Measurements from ENCODE around the gene DNAI2. TPM values are rescaled to one million over a fixed set of nuclear protein-coding genes. Genes with fewer than 3 reads are reported as not detected.
A peak's percentile ranks its signal among the peaks of the same experiment; 100 is the strongest.

Gene DNAI2, protein sequence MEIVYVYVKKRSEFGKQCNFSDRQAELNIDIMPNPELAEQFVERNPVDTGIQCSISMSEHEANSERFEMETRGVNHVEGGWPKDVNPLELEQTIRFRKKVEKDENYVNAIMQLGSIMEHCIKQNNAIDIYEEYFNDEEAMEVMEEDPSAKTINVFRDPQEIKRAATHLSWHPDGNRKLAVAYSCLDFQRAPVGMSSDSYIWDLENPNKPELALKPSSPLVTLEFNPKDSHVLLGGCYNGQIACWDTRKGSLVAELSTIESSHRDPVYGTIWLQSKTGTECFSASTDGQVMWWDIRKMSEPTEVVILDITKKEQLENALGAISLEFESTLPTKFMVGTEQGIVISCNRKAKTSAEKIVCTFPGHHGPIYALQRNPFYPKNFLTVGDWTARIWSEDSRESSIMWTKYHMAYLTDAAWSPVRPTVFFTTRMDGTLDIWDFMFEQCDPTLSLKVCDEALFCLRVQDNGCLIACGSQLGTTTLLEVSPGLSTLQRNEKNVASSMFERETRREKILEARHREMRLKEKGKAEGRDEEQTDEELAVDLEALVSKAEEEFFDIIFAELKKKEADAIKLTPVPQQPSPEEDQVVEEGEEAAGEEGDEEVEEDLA
- total RNA-seq (not detected), polyA plus RNA-seq (not detected)
- long read RNA-seq, donor 1: 0 reads
- long read RNA-seq, donor 2: 0 reads
- long read RNA-seq, donor 3: 0 reads
- long read RNA-seq, donor 4: 0 reads
- long read RNA-seq, donor 5: 0 reads
- long read RNA-seq, donor 6: 0 reads
- long read RNA-seq, donor 7: 0 reads
- long read RNA-seq, donor 8: 0 reads
- long read RNA-seq, donor 9: 0 reads
- long read RNA-seq, donor 10: 0 reads

DNA sequence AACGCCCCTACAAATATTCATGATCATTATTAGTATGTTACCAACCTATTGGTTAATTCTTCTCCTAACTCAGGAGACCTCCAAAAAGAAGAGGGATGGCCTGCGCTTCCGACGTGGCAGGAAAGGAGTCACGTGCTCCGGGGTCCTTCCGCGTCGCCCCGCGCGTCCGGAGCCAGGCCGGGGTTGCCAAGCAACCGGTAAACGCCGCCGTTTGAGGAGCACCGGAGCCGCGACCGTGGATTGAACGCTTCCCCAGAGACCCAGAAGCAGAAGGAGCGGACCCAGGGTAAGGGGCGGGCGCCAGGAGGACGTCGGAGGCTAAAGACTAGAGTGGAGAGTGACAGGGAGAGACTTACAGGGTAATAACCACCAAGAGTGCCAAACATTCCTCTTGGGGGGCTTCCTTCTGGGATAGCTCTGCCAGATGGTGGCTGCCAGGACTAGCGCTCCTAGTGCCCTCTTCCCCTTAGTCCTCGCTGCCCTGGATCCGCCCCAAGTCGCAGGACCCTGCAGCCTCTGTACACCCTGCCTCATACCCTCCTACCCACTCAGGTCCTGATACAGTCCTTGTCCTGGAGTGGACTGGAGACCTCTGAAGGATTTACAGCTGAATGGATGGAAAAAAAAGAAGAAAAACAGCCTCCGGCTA is at the start of gene DNAI2:
Gene DNAI2, plus strand, starts transcription at position 175 of the 649 bp plus-strand sequence. CDS start 7,584 bp downstream, outside the sequence.
- H3K27ac ChIP-seq: no peak within 1 kb of the TSS
- H3K27me3 ChIP-seq: peaks cover 0 to 61% (median 15%) of the 10 kb centered on the region in 3 donors
- DNase-seq: peak in 1 of 2 donors; percentile 88
- H3K4me1 ChIP-seq: peaks cover 0 to 28% (median 16%) of the 10 kb centered on the region in 4 donors
- TF ChIP-seq, protein P1, sequence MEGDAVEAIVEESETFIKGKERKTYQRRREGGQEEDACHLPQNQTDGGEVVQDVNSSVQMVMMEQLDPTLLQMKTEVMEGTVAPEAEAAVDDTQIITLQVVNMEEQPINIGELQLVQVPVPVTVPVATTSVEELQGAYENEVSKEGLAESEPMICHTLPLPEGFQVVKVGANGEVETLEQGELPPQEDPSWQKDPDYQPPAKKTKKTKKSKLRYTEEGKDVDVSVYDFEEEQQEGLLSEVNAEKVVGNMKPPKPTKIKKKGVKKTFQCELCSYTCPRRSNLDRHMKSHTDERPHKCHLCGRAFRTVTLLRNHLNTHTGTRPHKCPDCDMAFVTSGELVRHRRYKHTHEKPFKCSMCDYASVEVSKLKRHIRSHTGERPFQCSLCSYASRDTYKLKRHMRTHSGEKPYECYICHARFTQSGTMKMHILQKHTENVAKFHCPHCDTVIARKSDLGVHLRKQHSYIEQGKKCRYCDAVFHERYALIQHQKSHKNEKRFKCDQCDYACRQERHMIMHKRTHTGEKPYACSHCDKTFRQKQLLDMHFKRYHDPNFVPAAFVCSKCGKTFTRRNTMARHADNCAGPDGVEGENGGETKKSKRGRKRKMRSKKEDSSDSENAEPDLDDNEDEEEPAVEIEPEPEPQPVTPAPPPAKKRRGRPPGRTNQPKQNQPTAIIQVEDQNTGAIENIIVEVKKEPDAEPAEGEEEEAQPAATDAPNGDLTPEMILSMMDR (IDR thresholded peaks at IDR 0.05): no peak
- TF ChIP-seq EP300 (IDR thresholded peaks at IDR 0.05) (no peak), POLR2AphosphoS5 (IDR thresholded peaks at IDR 0.05) (no peak), POLR2A (IDR thresholded peaks at IDR 0.05) (no peak)
- 7 to 14% (median 10%) methylated on average over 30 to 33 of the region's 33 CpGs for WGBS, 5 donors
- H3K4me3 ChIP-seq: peak within 1 kb of the TSS in 2 of 4 donors; percentile 7 to 25
- H3K36me3 ChIP-seq: no peaks in the 10 kb centered on the region
- H3K9me3 ChIP-seq: no peaks in the 10 kb centered on the region
- intact Hi-C loops (cut with DNase I; ENCODE audit: low total_unique reads): no loop called here

DNA sequence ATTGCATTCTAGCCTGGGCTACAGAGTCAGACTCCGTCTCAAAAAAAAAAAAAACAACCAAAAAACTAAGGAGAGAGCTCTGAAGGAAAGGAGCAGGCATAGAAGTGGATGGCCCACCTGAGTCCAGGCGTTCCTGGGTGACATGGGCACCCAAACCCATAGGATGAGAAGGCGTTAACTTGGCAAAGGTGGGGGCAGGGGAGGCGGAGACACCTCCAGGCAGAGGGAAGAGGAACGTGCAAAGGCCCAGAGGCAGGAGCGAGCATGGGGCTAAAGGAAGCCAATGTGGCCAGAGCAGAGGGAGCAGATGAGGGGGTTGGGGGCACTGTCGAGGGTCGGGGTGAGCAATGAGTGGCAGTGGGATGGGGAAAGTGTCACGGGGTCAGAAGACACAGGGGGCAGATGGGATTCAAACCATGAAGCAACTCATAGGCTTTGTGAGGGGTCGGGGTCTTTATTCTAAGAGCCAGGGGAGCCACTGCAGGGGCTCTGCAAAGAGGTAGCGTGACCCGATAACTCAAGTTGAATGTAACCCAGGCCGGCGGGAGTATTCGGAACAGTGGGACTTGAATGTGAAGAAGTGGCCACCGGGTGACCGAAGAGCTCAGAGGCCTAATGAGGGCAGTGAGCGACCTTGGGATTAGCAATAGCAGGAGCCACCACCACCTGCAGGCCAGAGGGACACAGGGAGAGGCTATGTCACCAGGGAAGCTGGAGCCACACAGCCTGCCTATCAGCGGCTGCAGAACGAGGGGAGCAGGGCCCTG is 48.9 kb upstream of the DNAI2 start:
- H3K4me1 ChIP-seq: peaks cover 0 to 5% (median 0%) of the 10 kb centered on the region in 4 donors
- no peak overlapping the region for H3K27ac ChIP-seq
- peaks cover 0 to 44% (median 13%) of the 10 kb centered on the region in 4 donors for H3K36me3 ChIP-seq
- no peak for DNase-seq
- intact Hi-C loops (cut with DNase I; ENCODE audit: low total_unique reads): no loop called here
- H3K4me3 ChIP-seq: no peak overlapping the region
- no peaks in the 10 kb centered on the region for H3K27me3 ChIP-seq
- WGBS, 5 donors: 91 to 95% (median 94%) methylated on average over 19 to 20 of the region's 20 CpGs
- TF ChIP-seq POLR2AphosphoS5 (IDR thresholded peaks at IDR 0.05) (no peak), POLR2A (IDR thresholded peaks at IDR 0.05) (no peak), EP300 (IDR thresholded peaks at IDR 0.05) (no peak)
- TF ChIP-seq, protein P1 (IDR thresholded peaks at IDR 0.05): no peak
- no peaks in the 10 kb centered on the region for H3K9me3 ChIP-seq

DNA sequence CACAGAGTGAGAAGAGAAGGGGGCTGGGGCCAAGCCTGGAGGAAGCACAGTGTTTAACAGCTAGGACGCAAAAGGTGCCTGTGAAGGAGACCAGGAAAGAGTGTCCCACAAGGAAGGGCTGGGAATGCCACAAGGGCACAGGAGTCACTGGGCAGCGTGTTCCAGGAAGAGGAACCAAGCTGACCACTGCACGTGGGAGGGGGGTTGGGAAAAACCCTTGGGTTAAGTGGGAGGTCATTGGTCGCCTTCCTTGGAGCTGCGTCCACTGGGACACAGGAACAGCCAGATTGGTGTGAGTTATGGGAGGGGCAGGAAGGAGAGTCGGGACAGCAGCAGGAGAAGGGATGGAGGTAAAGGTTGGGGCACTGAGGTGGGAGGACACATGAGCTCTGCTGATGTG is 47.8 kb upstream of the DNAI2 start:
- Histone ChIP-seq H3K36me3 (peaks cover 0 to 53% (median 17%) of the 10 kb centered on the region in 4 donors), H3K4me3 (no peak overlapping the region), H3K27ac (no peak overlapping the region), H3K27me3 (no peaks in the 10 kb centered on the region), H3K4me1 (peaks cover 0 to 5% (median 0%) of the 10 kb centered on the region in 4 donors), H3K9me3 (no peaks in the 10 kb centered on the region)
- TF ChIP-seq POLR2AphosphoS5 (IDR thresholded peaks at IDR 0.05) (no peak), POLR2A (IDR thresholded peaks at IDR 0.05) (no peak), EP300 (IDR thresholded peaks at IDR 0.05) (no peak)
- TF ChIP-seq, protein P1 (IDR thresholded peaks at IDR 0.05): no peak
- intact Hi-C loops (cut with DNase I; ENCODE audit: low total_unique reads): no loop called here
- WGBS, 5 donors: 56 to 73% (median 60%) methylated on average over 6 of the region's 6 CpGs
- no peak for DNase-seq

Data from stomach (tissue), 19 donors.